HG02885 (cell line): ENCODE data around the gene ACER3.
"Not testable (repeated sequence)": the region's sequence is repeated elsewhere in the genome, so short reads cannot be mapped to it uniquely, and the experiment has no call there.

Experiments used
- ATAC-seq: cut with Tn5 transposase; IDR thresholded peaks from one replicate; pipeline ENCODE4 v1.9.1; 2021; ENCODE audit warnings: mild to moderate bottlenecking; ENCODE audit not compliant: unreplicated experiment, poor library complexity

Gene ACER3

GRCh38 chr11:77031599-77031998 lies 170.9 kb downstream of the ACER3 start:
- no peak for ATAC-seq

- ATAC-seq = no peak
Observed at GRCh38 chr11:77035039-77035438, 174.3 kb downstream of the ACER3 start.

GRCh38 chr11:77035580-77035979 lies 174.9 kb downstream of the ACER3 start:
- no peak for ATAC-seq

GRCh38 chr11:77036398-77036797 lies 175.7 kb downstream of the ACER3 start:
- no peak for ATAC-seq

GRCh38 chr11:77037057-77037456 lies 176.3 kb downstream of the ACER3 start:
- ATAC-seq = no peak

GRCh38 chr11:77038029-77038824 lies 177.5 kb downstream of the ACER3 start:
- ATAC-seq = no peak

- no peak for ATAC-seq
Observed at GRCh38 chr11:77038825-77039326, 178.2 kb downstream of the ACER3 start.

GRCh38 chr11:77039491-77040400 lies 179.0 kb downstream of the ACER3 start:
- no peak for ATAC-seq

- no peak for ATAC-seq
Observed at GRCh38 chr11:77040401-77040777, 179.7 kb downstream of the ACER3 start.

- ATAC-seq = no peak
Observed at GRCh38 chr11:77040889-77041288, 180.2 kb downstream of the ACER3 start.

GRCh38 chr11:77042111-77042726 lies 181.5 kb downstream of the ACER3 start:
- ATAC-seq = no peak

GRCh38 chr11:77044356-77044755 lies 183.6 kb downstream of the ACER3 start:
- ATAC-seq = no peak

- no peak for ATAC-seq
Observed at GRCh38 chr11:77044886-77045285, 184.2 kb downstream of the ACER3 start.

- ATAC-seq = peak; percentile 57
Observed at GRCh38 chr11:77046060-77046501, 185.4 kb downstream of the ACER3 start.

GRCh38 chr11:77047007-77047927 lies 186.5 kb downstream of the ACER3 start:
- ATAC-seq = peak; percentile 85

GRCh38 chr11:77047928-77048446 lies 187.3 kb downstream of the ACER3 start:
- not testable (repeated sequence) for ATAC-seq

GRCh38 chr11:77049026-77049425 lies 188.3 kb downstream of the ACER3 start:
- ATAC-seq = no peak

- no peak for ATAC-seq
Observed at GRCh38 chr11:77051511-77051910, 190.8 kb downstream of the ACER3 start.

GRCh38 chr11:77052518-77052917 lies 191.8 kb downstream of the ACER3 start:
- ATAC-seq = no peak
